GM20431 (cell line): ENCODE results near the gene TRPT1.

Experiments used
- in situ Hi-C: fragments of 300-500 bp; cut with MseI, MboI; formaldehyde crosslinking; loops from one replicate; pipeline ENCODE4 v1.15.0; 2020; ENCODE audit warnings: low sequenced_read_pairs; ENCODE audit not compliant: unreplicated experiment

Gene TRPT1

GRCh38 chr11:64231546-64231945 is 5.6 kb upstream of the TRPT1 start:
- in situ Hi-C loops: no loop called here

DNA sequence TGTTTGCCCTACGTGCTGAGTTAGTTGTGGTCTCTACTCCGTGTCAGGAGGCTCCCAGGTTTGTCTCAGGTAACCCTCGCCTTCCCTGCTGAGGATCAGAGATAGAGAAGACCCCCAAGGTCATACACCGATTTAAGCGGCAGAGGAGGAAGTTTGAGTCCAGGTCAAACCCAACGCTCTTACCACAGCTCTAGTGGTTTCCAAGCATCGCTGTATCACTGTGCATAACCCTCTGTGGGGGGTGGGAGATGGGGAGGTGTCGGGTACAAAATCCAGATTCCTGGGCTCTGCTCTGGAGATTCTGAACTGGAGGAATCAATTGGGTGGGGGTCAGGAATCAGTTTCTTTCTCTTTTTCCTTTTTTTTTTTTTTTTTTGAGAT is 5.0 kb upstream of the TRPT1 start:
- in situ Hi-C loops: no loop called here

GRCh38 chr11:64230171-64230984 is 4.4 kb upstream of the TRPT1 start, which contains the start of gene DNAJC4:
DNAJC4 (plus strand) TSS chr11:64230548; CDS start chr11:64230855, 307 bp downstream.
- in situ Hi-C loops: no loop called here

DNA sequence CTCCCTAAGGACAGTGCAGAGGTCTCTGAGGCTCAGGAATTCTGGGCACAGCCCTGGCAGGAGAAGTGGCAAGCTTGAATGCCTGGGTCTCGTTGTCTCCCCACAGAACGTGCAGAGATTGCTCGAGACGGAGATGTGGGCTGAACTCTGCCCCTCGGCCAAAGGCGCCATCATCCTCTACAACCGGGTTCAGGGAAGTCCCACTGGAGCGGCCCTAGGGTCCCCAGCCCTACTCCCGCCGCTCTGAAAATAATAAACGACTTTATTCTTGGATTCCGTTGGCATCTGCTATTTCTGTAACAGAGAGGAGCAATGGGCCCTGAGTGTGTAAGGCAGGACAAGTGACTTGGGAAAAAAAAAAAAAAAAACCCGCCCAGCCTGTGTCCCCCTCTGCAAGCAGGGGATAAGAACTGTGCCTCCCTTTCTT is 3.8 kb upstream of the TRPT1 start:
- in situ Hi-C loops: no loop called here

GRCh38 chr11:64229090-64229743 is 3.2 kb upstream of the TRPT1 start:
- in situ Hi-C loops: no loop called here

GRCh38 chr11:64227405-64227956 is 1.5 kb upstream of the TRPT1 start:
- in situ Hi-C loops: no loop called here

- in situ Hi-C loops: no loop called here
Measured at GRCh38 chr11:64226507-64227051, 593 bp upstream of the TRPT1 start.

DNA sequence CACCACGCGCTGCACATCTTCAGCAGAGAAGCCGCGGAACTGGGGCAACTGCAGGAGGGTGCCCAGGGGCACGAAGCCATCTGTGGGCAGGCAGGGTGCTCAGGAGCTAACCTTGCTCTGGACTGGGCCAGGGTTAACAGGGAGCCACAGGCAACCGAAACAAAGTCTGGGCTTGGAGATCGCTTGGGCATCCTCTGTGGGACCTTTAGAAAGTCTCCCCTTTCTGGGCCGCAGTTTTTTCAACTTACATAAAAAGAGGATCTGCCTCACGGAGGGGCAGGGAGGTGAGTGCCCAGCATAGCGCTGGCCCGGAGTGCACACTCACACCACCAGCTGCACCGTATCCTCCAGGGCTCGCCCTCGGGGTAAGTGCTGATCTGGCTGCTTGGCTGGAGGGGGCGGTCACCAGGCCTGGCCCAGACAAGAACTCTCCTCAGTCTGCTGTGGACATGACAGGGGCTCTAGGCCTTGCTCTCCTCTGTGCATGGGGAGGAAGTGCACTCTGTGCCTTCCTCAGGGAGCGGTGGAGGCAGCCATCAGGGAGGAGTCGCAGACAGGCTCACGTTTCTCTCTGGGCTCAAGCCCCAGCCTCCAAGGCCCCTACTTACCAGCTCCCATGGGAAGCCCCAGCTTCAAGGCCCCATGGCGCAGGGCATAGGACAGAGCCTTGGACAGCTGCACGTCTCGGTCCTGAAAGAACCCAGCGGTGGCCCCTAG is 937 bp downstream of the TRPT1 start:
- in situ Hi-C loops: no loop called here

- in situ Hi-C loops: no loop called here
Measured at GRCh38 chr11:64224151-64224890, 1.7 kb downstream of the TRPT1 start.

DNA sequence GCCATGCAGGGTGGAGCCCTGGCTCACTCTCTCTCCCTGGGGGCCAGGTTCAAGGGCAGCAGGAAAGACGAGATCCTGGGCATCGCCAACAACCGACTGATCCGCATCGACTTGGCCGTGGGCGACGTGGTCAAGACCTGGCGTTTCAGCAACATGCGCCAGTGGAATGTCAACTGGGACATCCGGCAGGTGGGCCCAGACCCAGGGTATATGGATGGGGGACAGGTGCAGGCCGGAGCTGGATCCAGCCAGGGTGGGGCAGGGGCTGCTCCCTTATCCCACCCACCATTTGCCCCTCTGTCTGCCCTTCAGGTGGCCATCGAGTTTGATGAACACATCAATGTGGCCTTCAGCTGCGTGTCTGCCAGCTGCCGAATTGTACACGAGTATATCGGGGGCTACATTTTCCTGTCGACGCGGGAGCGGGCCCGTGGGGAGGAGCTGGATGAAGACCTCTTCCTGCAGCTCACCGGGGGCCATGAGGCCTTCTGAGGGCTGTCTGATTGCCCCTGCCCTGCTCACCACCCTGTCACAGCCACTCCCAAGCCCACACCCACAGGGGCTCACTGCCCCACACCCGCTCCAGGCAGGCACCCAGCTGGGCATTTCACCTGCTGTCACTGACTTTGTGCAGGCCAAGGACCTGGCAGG is 2.9 kb downstream of the TRPT1 start:
- in situ Hi-C loops: no loop called here

GRCh38 chr11:64222651-64223000 is 3.4 kb downstream of the TRPT1 start:
- in situ Hi-C loops: no loop called here

DNA sequence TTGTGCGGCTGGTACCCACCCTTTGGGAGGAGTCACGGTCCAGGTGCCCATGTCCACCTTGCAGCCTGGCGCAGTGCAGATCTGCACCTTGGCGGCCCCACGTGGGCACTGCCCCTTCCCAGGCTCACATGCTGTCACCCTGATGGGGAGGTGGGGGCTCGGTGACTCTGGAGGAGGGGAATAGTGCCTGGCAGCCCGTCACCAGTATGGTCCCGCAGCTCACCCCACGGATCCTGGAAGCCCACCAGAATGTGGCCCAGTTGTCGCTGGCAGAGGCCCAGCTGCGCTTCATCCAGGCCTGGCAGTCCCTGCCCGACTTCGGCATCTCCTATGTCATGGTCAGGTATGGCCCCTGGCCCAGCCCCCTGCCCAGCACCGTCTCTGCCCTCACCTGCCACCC is 5.2 kb downstream of the TRPT1 start:
- in situ Hi-C loops: no loop called here

GRCh38 chr11:64220271-64220670 is 5.7 kb downstream of the TRPT1 start:
- in situ Hi-C loops: no loop called here

- in situ Hi-C loops: no loop called here
Measured at GRCh38 chr11:64219755-64220154, 6.2 kb downstream of the TRPT1 start.

DNA sequence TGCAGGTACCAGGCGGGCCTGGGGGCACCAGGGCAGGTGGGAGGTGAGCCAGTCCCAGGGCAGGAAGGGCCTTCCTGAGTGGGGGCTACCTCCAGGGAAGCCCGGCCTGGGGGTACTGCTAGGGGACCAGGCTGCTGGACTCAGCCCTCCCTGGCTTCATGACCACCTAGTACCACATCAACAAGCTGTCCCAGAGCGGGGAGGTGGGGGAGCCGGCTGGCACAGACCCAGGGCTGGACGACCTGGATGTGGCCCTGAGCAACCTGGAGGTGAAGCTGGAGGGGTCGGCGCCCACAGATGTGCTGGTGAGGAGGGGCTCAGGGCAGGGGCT is 6.7 kb downstream of the TRPT1 start:
- in situ Hi-C loops: no loop called here

DNA sequence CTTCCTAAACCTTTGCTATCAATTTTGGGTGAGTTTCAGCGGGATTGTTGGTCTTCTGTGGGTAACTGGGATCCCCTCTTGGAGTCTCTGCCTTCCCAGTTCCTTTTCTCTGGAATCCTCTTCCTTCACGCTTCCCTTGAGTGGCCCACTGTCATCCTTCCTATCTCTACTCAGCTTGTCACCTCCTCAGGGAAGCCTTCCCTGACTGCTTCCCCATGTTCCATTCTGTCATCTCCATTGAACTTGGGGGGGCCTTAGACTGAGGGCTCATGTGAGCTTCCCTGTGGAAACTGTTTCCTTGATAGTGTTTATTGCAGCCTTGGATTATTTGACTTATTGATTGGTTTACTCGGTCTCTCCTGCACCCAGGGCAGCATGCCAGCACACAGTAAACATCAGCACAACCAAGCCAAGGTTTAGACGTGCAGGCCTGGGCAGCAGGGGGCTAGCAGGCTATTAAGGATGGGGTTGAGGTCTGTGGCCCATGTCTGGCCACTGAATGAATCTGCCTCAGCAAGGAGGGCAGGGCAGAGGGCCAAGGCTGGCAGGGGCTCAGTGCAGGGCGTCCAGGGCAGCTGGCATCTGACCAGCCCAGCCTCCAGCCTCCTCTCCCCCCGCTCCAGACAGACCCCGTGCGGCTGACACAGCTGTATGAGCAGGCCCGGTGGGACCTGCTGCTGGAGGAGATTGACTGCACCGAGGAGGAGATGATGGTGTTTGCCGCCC is 7.2 kb downstream of the TRPT1 start:
- in situ Hi-C loops: no loop called here

DNA sequence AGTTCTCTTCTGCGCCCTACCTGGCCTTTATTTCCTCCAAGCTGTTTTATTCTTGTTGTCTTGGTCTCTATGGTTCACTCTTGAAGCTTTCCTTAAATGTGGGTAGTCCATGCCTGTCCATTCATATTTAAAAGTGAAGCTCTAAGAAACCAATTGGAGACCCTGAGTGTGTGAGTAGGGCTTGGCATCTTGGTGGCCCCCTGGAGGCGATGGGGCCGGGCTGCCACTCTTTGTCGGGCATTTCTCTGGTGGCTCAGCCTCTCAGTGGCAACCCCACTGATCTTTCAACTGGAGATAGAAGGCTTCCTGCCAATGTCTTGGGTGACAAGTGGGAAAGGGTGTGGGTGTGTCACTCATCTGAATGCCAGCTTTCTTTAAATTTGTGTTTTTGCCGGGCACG is 9.1 kb downstream of the TRPT1 start:
- in situ Hi-C loops: no loop called here

GRCh38 chr11:64211181-64211872 is 14.7 kb downstream of the TRPT1 start:
- in situ Hi-C loops: no loop called here
